Measurements from ENCODE around the gene INSR. TPM values are rescaled to one million over a fixed set of nuclear protein-coding genes. Genes with fewer than 3 reads are reported as not detected.

Gene INSR
- total RNA-seq, 4 donors from 2014 or later: 38.9 to 101 (median 67.7) TPM

GRCh38 chr19:7126132-7126531, 168.1 kb downstream of the INSR start:
- no peak for DNase-seq
- WGBS, 2 donors: 90 to 93% methylated on average over 2 of the region's 3 CpGs
- TF ChIP-seq POLR2A (IDR thresholded peaks at IDR 0.05) (no peak), CTCF (IDR thresholded peaks at IDR 0.05) (no peak)
- no peak overlapping the region for H3K4me3 ChIP-seq (replicated peaks in 1 of 3)
- no peaks in the 10 kb centered on the region for H3K27me3 ChIP-seq
- H3K27ac ChIP-seq: no peak overlapping the region
- H3K9me3 ChIP-seq: no peaks in the 10 kb centered on the region
- H3K4me1 ChIP-seq: no peaks in the 10 kb centered on the region
- peaks cover 48 to 68% of the 10 kb centered on the region in 2 donors for H3K36me3 ChIP-seq
- intact Hi-C loops (cut with DNase I): no loop called here

- H3K4me3 ChIP-seq (replicated peaks in 1 of 3): no peak overlapping the region
- DNase-seq: no peak
- no peaks in the 10 kb centered on the region for H3K9me3 ChIP-seq
- 97 to 98% methylated on average over 15 to 16 of the region's 16 CpGs for WGBS, 2 donors
- H3K27ac ChIP-seq: no peak overlapping the region
- H3K36me3 ChIP-seq: peaks cover 52 to 69% of the 10 kb centered on the region in 2 donors
- H3K4me1 ChIP-seq: no peaks in the 10 kb centered on the region
- no peak for TF ChIP-seq CTCF (IDR thresholded peaks at IDR 0.05)
- TF ChIP-seq POLR2A (IDR thresholded peaks at IDR 0.05): no peak
- intact Hi-C loops (cut with DNase I): no loop called here
- no peaks in the 10 kb centered on the region for H3K27me3 ChIP-seq
These were observed 169.0 kb downstream of the INSR start for GRCh38 chr19:7125221-7125620.

- 64 to 72% methylated on average over 3 of the region's 3 CpGs for WGBS, 2 donors
- Histone ChIP-seq H3K27ac (no peak overlapping the region), H3K4me1 (no peaks in the 10 kb centered on the region), H3K36me3 (peaks cover 56 to 68% of the 10 kb centered on the region in 2 donors), H3K27me3 (no peaks in the 10 kb centered on the region), H3K4me3 (replicated peaks in 1 of 3) (no peak overlapping the region), H3K9me3 (no peaks in the 10 kb centered on the region)
- no peak for DNase-seq
- no peak for TF ChIP-seq POLR2A (IDR thresholded peaks at IDR 0.05)
- no peak for TF ChIP-seq CTCF (IDR thresholded peaks at IDR 0.05)
- intact Hi-C loops (cut with DNase I): no loop called here
These were observed 169.4 kb downstream of the INSR start for GRCh38 chr19:7124782-7125181.

- H3K27me3 ChIP-seq: no peaks in the 10 kb centered on the region
- DNase-seq: no peak
- intact Hi-C loops (cut with DNase I): no loop called here
These were observed 171.5 kb downstream of the INSR start for GRCh38 chr19:7122701-7123100.

GRCh38 chr19:7120499-7120898, 173.7 kb downstream of the INSR start:
- Histone ChIP-seq H3K36me3 (peaks cover 35 to 50% of the 10 kb centered on the region in 2 donors), H3K4me1 (no peaks in the 10 kb centered on the region), H3K27me3 (no peaks in the 10 kb centered on the region), H3K4me3 (replicated peaks in 1 of 3) (no peak overlapping the region), H3K9me3 (no peaks in the 10 kb centered on the region), H3K27ac (no peak overlapping the region)
- intact Hi-C loops (cut with DNase I): no loop called here
- WGBS, 2 donors: 90 to 96% methylated on average over 10 of the region's 10 CpGs
- TF ChIP-seq POLR2A (IDR thresholded peaks at IDR 0.05) (no peak), CTCF (IDR thresholded peaks at IDR 0.05) (no peak)
- DNase-seq: no peak

More at GRCh38 chr19:7122701-7123100, 171.5 kb downstream of the INSR start:
- no peak overlapping the region for H3K27ac ChIP-seq
- TF ChIP-seq POLR2A (IDR thresholded peaks at IDR 0.05): no peak
- no peak for TF ChIP-seq CTCF (IDR thresholded peaks at IDR 0.05)
- peaks cover 53 to 59% of the 10 kb centered on the region in 2 donors for H3K36me3 ChIP-seq
- no peaks in the 10 kb centered on the region for H3K9me3 ChIP-seq
- 99% methylated on average over 11 of the region's 16 CpGs for WGBS, 2 donors
- H3K4me1 ChIP-seq: no peaks in the 10 kb centered on the region
- no peak overlapping the region for H3K4me3 ChIP-seq (replicated peaks in 1 of 3)

Measured in thyroid gland (tissue), 4 donors.